Kidney epithelial cell (primary cell): ENCODE measurements around the gene GPSM1. TPM values are rescaled to one million over a fixed set of nuclear protein-coding genes. Genes with fewer than 3 reads are reported as not detected.

Experiments
- DNase-seq: peaks from one replicate; pipeline ENCODE4 v3.0.0-alpha.2; 2010; ENCODE audit warnings: low read depth
- H3K27me3 ChIP-seq: 2 replicates; pipeline ENCODE4 v1.6.0; 2011; ENCODE audit warnings: low read length; ENCODE audit not compliant: control insufficient read depth, insufficient read depth
- H3K36me3 ChIP-seq: 2 replicates; pipeline ENCODE4 v1.5.1; 2011; ENCODE audit warnings: low read length; ENCODE audit not compliant: control insufficient read depth, insufficient read depth
- H3K4me3 ChIP-seq: 2 replicates; pipeline ENCODE4 v1.5.1; 2011; ENCODE audit warnings: low read depth, mild to moderate bottlenecking, control low read depth, low read length
- total RNA-seq: library from RNA; depleted of rRNA; stranded (reverse); fragments of >200 nt; gene quantifications from 2 replicates; pipeline ENCODE4 v1.2.3, GENCODE V29; 2015
- TF ChIP-seq, protein P1 (sequence below): IDR thresholded peaks from 2 replicates; pipeline ENCODE4 v1.5.1; 2011; ENCODE audit warnings: mild to moderate bottlenecking, moderate library complexity, low read length, control low read depth, inconsistent platforms; ENCODE audit not compliant: insufficient read depth, poor library complexity, severe bottlenecking

Gene GPSM1
- total RNA-seq, 1 donor from 2014 or later: 31.8 TPM

DNA sequence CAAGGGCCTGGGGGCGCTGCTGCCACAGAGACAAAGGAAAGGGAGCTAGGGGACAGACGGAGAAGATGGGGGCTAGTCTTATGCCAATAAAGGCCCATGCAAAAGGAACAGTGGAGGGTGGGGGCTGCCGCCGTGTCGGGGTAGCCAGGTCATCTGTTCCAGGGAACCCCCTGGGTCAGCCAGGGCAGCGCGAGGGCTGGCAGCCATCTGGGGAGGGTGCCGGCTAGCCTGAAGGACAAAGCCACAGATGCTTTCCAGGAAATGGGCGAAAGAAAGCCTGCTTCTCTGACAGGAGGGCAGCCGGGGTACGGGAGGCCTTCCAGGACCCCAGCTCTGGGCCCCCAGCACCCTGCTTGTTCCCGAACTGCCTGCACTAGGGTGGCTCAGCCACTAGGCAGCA lies 47.8 kb downstream of the GPSM1 start:
- peaks cover 2% of the 10 kb centered on the region for H3K36me3 ChIP-seq
- no peaks in the 10 kb centered on the region for H3K27me3 ChIP-seq
- no peak for DNase-seq
- TF ChIP-seq, protein P1, sequence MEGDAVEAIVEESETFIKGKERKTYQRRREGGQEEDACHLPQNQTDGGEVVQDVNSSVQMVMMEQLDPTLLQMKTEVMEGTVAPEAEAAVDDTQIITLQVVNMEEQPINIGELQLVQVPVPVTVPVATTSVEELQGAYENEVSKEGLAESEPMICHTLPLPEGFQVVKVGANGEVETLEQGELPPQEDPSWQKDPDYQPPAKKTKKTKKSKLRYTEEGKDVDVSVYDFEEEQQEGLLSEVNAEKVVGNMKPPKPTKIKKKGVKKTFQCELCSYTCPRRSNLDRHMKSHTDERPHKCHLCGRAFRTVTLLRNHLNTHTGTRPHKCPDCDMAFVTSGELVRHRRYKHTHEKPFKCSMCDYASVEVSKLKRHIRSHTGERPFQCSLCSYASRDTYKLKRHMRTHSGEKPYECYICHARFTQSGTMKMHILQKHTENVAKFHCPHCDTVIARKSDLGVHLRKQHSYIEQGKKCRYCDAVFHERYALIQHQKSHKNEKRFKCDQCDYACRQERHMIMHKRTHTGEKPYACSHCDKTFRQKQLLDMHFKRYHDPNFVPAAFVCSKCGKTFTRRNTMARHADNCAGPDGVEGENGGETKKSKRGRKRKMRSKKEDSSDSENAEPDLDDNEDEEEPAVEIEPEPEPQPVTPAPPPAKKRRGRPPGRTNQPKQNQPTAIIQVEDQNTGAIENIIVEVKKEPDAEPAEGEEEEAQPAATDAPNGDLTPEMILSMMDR: no peak
- no peak overlapping the region for H3K4me3 ChIP-seq

DNA sequence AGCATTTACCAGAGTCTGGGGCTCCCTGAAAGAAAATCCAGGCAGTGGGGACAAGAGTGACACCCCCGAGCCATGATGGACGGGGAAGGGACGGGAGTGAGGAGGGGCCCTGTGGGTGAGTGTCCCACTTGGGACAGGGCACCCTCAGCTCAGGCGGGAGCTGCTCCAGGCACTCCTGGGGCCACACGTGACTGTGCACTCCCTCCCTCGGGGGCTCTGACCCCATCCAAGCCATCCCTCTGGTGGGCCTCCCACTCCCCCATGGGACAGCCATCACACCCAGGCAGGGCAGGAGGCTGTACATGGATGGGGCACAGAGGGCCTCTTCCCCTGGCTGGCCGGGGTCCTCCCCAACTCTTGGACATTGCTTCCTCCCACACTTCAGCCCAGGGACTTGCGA lies 49.1 kb downstream of the GPSM1 start:
- no peak overlapping the region for H3K4me3 ChIP-seq
- H3K27me3 ChIP-seq: no peaks in the 10 kb centered on the region
- TF ChIP-seq, protein P1: no peak
- peaks cover 2% of the 10 kb centered on the region for H3K36me3 ChIP-seq
- DNase-seq: no peak

DNA sequence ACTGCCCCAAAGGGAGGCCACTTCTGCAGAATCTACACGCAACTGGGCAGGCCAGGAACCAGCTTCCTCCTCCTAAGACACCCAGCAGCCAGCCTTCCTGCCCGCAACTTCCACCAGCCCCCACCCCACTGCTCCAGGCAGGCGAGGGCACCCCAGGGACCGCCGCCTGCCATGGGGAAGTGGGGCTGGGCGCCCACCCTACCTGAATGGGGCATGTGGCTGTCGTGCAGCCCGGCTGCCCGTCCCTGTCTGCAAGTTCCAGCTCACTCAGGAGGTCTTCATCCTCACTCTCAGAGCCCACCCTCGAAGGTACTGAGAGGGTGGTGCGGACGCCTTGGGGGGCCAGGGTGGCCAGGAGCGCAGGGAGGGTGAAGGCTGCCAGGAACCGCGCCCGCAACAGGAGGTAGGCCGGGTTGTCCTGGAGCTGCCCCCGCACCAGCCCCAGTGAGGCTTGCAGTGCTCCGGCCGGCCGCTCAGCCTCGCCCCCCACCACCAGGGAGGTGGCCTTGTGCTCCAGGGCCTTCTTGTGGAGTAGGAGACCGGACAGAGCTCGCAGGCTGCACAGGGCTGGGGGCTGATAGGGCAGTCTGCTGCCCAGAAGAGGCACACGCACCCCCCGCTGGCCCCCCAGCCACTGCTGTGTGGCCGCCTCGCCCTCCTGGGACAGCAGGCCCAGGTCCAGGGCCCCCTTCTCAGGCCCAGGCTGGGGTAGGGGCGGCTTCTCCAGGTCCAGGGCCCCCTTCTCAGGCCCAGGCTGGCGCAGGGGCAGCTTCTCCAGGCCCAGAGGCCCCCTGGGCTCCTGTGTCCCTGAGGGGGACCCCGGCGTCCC lies 50.2 kb downstream of the GPSM1 start:
- no peak for DNase-seq
- TF ChIP-seq, protein P1: no peak
- Histone ChIP-seq H3K27me3 (no peaks in the 10 kb centered on the region), H3K36me3 (peaks cover 4% of the 10 kb centered on the region), H3K4me3 (no peak overlapping the region)

DNA sequence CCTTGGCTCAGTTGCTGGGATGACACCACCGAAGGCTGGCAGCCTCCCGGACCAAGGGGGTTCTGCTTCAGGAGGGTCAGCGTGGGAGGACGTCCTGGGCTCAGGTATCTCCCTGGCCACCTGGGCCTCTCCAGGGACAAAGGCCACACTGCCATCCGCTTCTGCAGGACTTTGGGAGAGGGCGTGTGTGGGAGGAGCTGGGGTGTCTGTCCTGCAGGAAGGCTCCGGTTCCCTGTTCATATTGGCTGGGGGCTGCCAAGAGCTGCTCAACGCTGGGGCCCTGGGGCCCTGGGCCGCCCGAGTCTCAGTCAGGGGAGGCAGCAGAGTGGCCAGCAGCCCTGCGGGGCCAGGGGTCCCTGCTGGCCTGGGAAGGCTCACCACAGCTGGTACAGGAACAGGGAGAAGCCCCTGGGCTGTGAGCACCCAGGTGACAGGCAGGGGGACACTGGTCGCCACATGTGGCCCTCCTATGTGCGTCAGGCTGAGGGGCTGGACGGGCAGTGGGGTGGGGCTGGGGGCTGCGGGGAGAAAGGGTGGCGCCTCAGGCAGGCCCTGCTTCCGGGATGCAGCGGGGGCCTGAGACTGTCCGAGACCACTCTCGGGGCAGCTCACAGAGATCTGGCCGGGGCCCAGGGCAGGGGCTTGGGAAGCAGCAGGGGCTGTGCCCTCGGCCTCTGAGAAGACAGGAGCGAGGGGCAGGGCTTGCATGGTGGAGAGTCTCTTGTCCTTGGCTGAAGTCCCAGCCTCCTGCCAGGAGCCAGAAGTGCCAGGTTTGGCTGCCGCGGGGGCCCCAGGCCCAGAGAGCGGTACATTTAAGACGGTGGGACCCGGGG lies 51.0 kb downstream of the GPSM1 start:
- peaks cover 4% of the 10 kb centered on the region for H3K36me3 ChIP-seq
- no peaks in the 10 kb centered on the region for H3K27me3 ChIP-seq
- no peak overlapping the region for H3K4me3 ChIP-seq
- no peak for DNase-seq
- TF ChIP-seq, protein P1: no peak

DNA sequence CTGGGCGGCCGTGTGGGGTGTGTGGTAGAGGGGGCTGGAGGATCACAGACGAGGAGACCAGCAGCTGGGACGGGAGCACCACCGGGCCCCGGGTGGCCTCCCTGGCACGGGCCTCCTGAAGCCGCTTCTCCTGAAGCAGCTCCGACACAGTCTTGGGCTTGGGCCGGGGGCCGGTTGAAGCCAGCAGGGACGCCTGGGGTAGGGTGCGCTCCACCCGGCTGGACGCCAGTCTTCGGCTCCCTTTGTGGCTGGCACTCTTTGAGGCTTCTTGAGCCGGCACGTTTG lies 51.6 kb downstream of the GPSM1 start:
- TF ChIP-seq, protein P1: no peak
- DNase-seq: no peak
- H3K4me3 ChIP-seq: no peak overlapping the region
- no peaks in the 10 kb centered on the region for H3K27me3 ChIP-seq
- peaks cover 4% of the 10 kb centered on the region for H3K36me3 ChIP-seq

DNA sequence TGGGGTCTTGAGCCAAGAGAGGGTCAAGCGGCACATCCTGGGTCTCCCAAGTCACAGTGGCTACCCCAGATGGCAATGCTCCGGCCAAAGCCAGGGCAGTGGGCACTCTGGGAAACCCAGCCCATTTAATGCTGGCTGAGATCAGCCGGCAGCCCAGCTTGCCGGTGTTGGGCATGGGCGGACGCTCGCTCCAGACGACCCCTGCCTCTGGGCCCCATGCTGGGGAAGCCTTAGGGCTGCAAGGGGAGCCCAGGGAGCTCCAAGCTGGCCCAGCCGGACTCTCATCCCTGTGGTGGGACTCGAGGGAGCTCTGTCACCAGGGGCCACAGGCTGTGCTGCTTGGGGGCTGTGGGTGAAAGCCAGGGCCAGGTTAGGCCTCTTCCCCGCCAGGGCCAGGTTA lies 52.1 kb downstream of the GPSM1 start:
- no peak for DNase-seq
- Histone ChIP-seq H3K27me3 (no peaks in the 10 kb centered on the region), H3K4me3 (no peak overlapping the region), H3K36me3 (peaks cover 4% of the 10 kb centered on the region)
- TF ChIP-seq, protein P1: no peak
